Effector CD4-positive, alpha-beta T cell (primary cell): Measurements from ENCODE around the gene SOCS7.

ENCODE experiments used
- DNase-seq: peaks from one replicate; pipeline ENCODE4 v3.0.0-alpha.2; 2020

Gene SOCS7

DNA sequence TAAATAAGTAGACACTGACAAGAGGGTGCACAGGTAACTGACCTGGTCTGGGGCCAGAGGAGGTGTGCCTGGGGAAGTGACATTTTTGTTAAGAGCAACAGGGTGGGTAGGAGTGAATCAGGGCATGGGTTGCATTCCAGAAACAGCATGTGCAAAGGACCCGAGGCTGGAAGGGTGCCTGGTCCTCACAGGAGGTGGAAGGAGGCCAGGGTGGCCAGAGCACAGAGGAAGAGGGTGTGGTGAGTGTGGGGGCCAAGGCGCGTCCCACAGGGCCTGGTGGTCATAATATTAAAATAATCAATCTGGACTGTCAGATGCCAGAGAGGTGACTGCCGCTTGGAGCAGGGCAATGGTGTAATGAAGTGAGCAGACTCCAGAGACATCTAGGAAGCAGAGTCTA, 90.9 kb downstream of the SOCS7 start:
- no peak for DNase-seq

GRCh38 chr17:38443356-38444031, 91.8 kb downstream of the SOCS7 start:
- no peak for DNase-seq

DNA sequence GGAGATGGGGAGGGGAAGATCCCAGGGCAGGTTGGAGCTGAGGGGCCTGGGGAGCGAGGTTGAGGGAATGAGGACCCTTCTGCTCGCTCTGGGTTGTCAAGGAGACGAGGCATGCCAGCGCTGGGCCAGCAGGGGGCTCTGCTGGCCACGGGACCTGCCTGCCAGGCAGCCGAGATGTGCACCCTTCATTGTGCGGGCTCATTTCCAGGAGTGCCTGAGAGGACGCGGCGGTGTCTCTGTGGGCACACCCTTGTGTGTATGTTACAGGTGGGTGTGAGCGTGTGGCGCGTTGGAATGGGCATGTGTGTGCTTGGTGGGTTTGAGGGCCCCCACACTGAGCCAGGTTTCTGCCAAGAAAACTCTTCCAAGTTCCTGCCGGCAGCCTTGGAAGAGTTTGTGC, 92.5 kb downstream of the SOCS7 start:
- peak; percentile 33 for DNase-seq

DNA sequence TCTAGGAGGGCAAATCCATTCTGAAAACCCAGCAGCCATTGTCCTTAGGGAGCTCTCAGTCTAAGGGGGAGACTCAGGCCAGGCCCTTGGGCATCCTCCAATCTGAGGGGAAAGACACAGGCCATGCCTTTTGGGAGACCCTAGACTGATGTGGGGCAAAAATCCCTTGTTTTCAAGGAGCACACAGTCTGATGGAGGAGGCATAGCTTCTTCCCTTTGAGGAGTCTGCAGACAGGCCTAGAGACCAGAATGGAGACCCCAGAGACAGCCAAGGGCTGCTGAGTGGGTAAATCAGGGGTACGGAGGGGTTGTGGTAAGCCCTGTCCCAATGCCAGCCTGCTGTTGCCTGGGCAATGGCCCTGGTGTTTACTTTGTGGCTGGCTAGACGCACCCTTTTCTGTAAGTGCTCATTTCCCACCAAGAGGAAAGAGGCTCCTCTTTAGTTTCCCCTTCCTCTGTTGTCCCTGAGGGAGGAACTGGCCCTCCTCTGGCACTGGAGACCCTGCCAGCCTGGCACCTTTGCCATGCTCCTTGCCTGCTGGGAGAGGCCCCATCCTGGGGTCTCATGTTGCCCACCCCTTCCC, 96.0 kb downstream of the SOCS7 start:
- no peak for DNase-seq

GRCh38 chr17:38448208-38448771, 96.6 kb downstream of the SOCS7 start:
- DNase-seq: no peak

DNA sequence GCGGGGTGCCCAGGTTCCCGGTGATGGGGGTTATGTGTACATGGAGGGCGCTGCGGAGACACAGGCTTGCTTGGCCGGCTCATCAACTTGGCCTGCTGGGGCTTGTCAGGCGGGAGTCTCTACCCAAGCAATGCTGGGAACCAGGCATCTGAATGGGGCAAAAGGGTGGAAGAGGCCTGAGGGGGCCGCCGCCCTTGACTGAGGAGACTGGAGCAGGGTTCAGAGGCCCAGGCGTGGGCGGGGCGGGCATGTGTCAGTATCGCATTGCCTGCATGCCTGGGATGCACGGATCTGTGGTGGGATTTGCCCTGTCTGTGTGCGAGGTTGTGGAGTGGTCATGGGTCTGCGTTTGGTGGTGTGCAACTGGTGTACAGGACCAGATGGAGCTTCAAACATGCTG, 97.7 kb downstream of the SOCS7 start:
- no peak for DNase-seq

- DNase-seq: no peak
Observed at GRCh38 chr17:38450557-38451029, 98.9 kb downstream of the SOCS7 start.

DNA sequence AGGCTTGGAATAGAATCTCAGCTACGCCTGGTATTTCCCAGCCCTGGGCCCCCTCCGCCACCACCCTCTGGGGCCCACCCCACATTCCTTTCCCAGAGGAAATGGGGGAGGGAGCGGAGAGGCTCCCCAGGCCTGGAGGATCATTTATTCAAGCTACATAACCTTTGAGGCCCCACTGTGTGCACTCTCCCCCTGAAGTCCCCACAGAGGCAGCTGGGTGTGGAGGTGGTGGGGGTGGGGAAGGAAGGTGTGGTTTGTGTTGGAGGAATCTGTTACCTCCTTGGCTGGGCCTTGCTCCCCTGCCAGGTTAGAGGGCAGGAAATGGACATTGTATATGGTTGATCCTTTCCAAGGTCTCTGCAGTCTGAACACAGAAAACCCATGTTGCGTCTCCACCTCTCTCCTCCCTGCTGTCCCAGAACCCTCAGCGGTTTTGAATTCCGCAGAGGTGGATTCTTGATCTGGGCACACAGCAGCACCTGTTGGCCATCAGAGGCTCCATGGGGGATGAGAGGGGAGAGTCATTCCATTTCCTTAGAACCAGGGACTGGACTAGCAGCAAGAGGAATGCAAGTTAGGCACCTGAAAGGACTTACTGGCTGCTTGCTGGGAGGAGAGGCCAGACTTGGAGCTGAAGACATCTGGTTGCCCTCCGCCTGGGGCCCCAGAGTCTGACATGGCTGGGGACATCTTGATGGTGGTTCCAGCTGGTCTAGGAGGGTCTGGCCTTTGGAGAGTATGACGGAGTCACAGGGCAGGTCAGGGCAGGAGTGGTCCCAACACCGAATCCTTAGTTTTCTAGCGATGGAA, 99.6 kb downstream of the SOCS7 start:
- no peak for DNase-seq

- no peak for DNase-seq
Observed at GRCh38 chr17:38451840-38452529, 100.3 kb downstream of the SOCS7 start.

DNA sequence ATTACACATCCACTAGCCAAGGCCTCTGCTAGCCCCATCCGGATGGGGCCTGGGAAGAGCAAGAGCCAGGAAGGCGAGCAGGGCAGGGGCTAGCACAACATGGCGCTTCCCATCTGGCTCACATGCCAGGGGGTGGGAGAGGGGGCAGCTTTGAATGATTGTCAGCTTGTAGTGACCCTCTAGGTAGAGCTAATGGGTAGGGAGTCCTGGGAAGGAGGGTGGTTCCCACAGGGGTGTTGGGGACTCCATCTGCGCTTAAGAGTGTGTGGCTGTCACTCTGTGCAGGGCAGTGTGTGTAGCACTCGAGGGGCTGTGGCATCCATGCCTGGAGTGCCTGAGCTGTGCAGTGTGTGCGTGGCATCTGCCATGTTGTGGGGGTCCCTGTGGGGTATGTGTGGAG, 101.1 kb downstream of the SOCS7 start:
- no peak for DNase-seq

- DNase-seq: no peak
Observed at GRCh38 chr17:38453951-38454421, 102.3 kb downstream of the SOCS7 start.

GRCh38 chr17:38454532-38454931, 102.9 kb downstream of the SOCS7 start:
- no peak for DNase-seq
